Ectodermal cell (in vitro differentiated cells): ENCODE data around the gene CEBPG.

ENCODE experiments used
- H3K27ac ChIP-seq: 2 replicates; pipeline ENCODE4 v1.7.0; 2013; ENCODE audit warnings: mild to moderate bottlenecking, low read depth, low read length; ENCODE audit not compliant: insufficient read depth, poor library complexity, severe bottlenecking
- H3K27me3 ChIP-seq: 2 replicates; pipeline ENCODE4 v1.7.0; 2013; ENCODE audit warnings: mild to moderate bottlenecking, low read length; ENCODE audit not compliant: insufficient read depth, control insufficient read depth, poor library complexity, severe bottlenecking
- H3K36me3 ChIP-seq: one replicate; pipeline ENCODE4 v1.7.0; 2013; ENCODE audit warnings: low read length; ENCODE audit not compliant: control insufficient read depth, insufficient read depth
- H3K4me1 ChIP-seq: one replicate; pipeline ENCODE4 v1.7.0; 2013; ENCODE audit warnings: low read length; ENCODE audit not compliant: control insufficient read depth, insufficient read depth
- H3K4me3 ChIP-seq: 2 replicates; pipeline ENCODE4 v1.7.0; 2013; ENCODE audit warnings: low read depth, low read length, control low read depth; ENCODE audit not compliant: insufficient read depth
- H3K9me3 ChIP-seq: 2 replicates; pipeline ENCODE4 v1.7.0; 2013; ENCODE audit warnings: mild to moderate bottlenecking, low read length, moderate library complexity; ENCODE audit not compliant: control insufficient read depth
- WGBS, 2 experiments: methylation state at CpG; one replicate each; pipeline ENCODE4 v1.1.7; 2013; ENCODE audit warnings: missing lambda C conversion rate in 2 of 2; 5-methylcytosine and 5-hydroxymethylcytosine counted together

The CEBPG gene

DNA sequence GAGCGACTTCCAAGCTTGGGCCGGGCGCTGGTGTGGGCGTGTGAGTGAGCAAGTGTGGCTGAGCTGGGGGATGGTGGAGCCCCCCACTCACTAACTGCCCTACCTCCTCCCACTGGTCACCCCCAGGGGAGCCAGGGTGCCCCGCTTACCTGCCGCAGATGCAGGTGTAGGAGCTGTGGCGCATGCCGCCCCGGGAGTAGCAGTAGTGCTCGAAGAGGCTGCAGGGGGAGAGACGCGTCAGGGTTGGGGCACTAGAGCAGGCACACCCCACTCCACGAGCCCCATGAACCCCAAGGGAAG lies 39.9 kb downstream of the CEBPG start:
- WGBS, 2 experiments = 92 to 95% methylated on average over 13 of the region's 13 CpGs
- no peak overlapping the region for H3K4me3 ChIP-seq
- no peaks in the 10 kb centered on the region for H3K27me3 ChIP-seq
- no peaks in the 10 kb centered on the region for H3K9me3 ChIP-seq
- no peaks in the 10 kb centered on the region for H3K4me1 ChIP-seq
- H3K36me3 ChIP-seq = no peaks in the 10 kb centered on the region
- no peak overlapping the region for H3K27ac ChIP-seq

DNA sequence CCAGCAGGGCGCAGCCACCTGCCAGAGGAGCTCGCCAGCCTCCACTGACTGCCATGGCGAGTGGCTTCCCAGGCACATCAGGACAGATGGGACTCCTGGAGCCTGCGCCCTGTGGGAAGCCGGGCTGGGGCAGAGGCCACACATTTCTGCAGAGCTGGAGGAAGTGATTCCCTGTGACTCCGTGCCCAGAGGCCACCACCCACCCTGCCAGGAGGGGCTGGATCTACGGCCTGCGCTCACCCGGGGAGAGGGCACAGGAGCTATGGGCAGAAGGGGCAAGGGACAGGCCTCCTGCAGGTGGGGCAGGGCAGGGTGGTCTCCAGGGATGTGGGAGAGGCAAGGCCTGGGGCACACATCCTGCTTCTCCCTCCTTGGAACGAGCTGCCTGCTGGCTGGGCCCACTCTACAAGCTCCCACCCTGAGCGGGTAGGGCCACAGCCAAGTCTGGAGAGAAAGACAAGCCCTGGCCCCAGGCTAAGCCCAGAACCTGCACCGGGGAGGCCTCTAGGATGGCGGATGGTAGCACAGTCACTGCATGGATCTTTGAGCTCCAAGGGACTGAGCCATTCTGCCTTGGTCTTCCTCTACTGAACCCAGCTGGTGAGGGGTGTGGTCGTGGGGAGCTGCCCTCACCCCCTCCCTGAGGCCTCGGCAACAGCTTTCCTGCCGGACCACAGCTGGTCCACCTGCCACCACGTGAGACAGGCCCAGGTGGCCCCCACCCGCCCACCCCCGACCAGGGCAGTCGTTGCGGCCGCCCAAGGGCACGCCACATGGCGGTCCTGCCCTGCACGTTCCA lies 40.6 kb downstream of the CEBPG start:
- WGBS, 2 experiments = 91 to 94% methylated on average over 25 of the region's 25 CpGs
- Histone ChIP-seq H3K9me3 (no peaks in the 10 kb centered on the region), H3K4me1 (no peaks in the 10 kb centered on the region), H3K27me3 (no peaks in the 10 kb centered on the region), H3K4me3 (no peak overlapping the region), H3K36me3 (no peaks in the 10 kb centered on the region), H3K27ac (no peak overlapping the region)

DNA sequence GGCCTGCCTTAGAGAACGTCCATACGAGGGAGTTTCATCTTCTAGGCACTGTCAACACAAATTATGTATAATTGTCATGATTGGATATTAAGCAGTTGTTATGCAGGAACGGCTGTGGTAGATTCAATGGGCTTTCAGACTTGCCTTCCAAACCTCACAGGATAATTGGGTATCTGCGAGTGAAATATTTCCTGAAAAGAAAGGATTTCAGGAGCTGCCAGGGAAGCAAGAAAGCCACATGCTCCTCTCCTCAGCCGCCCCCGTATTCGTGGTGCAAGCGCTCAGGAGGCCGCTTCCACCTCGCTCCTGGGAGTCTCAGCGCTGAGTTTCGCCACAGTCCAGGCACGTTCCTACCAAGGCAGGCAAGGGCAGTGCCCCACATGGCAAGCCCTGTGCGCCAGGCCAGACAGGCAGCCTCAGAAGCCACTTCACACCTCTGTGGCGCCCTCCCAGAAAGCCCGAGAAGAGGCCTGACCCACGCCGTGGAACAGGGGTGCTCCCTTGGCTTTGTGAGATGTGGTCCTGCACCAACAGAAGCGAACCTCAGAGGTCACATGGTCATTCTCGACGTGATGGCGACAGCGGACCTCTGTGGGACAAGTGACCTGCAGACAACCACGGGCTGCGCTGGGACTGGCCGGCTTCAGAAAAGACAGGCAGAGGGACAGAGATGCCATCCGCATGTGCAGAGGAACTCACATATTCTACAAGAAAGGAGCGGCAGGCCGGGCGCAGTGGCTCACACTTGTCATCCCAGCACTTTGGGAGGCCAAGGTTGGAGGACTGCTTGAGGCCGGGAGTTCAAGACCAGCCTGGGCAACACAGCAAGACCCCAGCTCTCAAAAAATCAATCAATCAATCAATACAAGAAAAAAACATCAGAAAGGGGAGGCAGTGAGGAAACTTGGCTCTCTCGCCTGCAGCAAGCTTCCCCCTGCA lies 41.4 kb downstream of the CEBPG start:
- H3K27ac ChIP-seq = no peak overlapping the region
- H3K4me1 ChIP-seq = no peaks in the 10 kb centered on the region
- H3K27me3 ChIP-seq = no peaks in the 10 kb centered on the region
- no peaks in the 10 kb centered on the region for H3K36me3 ChIP-seq
- 93 to 94% methylated on average over 32 of the region's 32 CpGs for WGBS, 2 experiments
- no peak overlapping the region for H3K4me3 ChIP-seq
- no peaks in the 10 kb centered on the region for H3K9me3 ChIP-seq

DNA sequence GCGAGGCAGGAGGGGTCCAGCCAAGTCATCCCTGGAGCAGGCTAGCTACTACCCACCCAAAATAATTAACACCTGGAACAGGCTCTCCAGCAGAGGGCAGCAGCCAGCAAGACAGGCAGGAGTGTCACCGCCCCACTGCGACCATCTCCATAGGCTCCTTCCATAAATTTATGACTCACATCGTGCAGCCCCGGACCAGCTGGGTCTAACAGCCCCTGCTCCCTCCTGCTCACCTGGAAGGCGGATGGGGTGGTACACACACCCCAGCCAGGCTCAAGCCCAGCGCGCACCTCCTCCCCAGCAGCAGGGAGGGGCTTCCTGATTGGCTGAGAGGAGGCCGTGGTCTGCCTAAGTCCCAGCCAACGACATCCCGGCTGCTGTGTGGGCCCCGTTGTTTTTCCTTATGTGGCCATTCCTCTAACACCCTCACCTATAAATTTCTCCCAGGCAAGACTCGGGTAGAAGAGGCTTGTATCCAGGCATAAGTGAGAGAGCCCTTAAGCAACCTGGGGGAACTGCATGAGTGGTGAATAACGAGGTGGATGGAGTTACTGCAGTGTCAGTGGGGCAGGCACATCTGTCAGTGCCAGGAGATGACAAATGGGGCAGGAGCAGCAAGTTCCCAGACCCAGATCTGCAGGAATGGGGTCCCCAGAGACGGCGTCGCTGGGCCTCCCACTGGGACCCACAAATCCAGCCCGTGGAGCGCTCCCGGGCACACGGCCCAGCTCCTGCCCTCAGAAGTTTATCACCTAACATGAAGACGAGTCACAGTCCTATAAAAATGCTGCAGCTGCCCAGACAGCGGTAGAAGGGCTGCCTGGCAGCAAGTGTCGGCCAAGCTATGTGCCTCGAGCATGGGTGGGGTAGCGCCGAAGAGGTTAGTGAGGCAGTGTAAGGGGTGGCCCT lies 43.1 kb downstream of the CEBPG start:
- Histone ChIP-seq H3K9me3 (no peaks in the 10 kb centered on the region), H3K4me3 (peak overlapping the region; percentile 20), H3K36me3 (no peaks in the 10 kb centered on the region), H3K27ac (no peak overlapping the region), H3K27me3 (no peaks in the 10 kb centered on the region), H3K4me1 (no peaks in the 10 kb centered on the region)
- 51 to 52% methylated on average over 27 of the region's 27 CpGs for WGBS, 2 experiments

DNA sequence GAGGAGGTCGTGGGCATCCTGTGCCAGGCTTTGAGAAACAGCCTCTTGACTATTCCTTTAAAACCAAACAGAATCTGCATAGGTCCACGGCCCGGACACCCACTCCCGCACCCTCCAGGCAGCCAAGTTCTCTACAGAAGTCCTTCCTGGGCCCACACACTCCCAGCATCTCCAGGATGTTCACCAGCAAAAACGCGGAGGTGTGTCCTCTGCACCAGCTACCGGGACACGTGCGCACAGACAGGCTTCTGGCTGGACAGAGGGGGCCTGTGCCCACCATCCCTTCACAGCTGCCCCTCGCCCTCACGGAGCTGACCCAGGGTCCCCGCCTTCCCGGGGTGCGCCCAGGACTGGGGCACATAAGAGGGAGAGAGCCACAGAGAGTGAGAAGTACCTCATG lies 44.2 kb downstream of the CEBPG start:
- Histone ChIP-seq H3K4me1 (no peaks in the 10 kb centered on the region), H3K27me3 (no peaks in the 10 kb centered on the region), H3K27ac (no peak overlapping the region), H3K9me3 (no peaks in the 10 kb centered on the region), H3K4me3 (no peak overlapping the region), H3K36me3 (no peaks in the 10 kb centered on the region)
- 91% methylated on average over 14 of the region's 14 CpGs for WGBS, 2 experiments

DNA sequence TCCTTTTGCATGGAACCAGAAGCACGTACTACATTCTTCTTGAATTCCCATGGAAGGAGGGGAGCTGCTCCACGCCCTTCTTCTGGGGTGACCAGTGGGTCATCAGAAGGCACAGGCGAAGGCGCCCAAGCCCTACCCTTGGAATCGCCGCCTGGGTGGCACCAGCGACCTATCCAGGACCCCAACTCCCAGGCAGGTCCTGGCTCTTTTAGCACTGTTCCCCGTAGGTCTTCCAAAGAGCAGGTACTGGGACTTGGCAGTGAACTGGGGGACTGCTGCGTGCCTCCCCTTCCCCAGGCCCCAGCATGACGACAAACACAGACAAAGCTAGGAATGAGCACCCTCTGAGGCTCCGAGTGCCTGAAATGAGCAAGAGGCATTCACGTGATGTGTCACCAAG lies 45.0 kb downstream of the CEBPG start:
- Histone ChIP-seq H3K27ac (no peak overlapping the region), H3K27me3 (no peaks in the 10 kb centered on the region), H3K4me3 (no peak overlapping the region), H3K36me3 (no peaks in the 10 kb centered on the region), H3K9me3 (no peaks in the 10 kb centered on the region), H3K4me1 (no peaks in the 10 kb centered on the region)
- WGBS, 2 experiments = 82 to 86% methylated on average over 12 of the region's 12 CpGs

DNA sequence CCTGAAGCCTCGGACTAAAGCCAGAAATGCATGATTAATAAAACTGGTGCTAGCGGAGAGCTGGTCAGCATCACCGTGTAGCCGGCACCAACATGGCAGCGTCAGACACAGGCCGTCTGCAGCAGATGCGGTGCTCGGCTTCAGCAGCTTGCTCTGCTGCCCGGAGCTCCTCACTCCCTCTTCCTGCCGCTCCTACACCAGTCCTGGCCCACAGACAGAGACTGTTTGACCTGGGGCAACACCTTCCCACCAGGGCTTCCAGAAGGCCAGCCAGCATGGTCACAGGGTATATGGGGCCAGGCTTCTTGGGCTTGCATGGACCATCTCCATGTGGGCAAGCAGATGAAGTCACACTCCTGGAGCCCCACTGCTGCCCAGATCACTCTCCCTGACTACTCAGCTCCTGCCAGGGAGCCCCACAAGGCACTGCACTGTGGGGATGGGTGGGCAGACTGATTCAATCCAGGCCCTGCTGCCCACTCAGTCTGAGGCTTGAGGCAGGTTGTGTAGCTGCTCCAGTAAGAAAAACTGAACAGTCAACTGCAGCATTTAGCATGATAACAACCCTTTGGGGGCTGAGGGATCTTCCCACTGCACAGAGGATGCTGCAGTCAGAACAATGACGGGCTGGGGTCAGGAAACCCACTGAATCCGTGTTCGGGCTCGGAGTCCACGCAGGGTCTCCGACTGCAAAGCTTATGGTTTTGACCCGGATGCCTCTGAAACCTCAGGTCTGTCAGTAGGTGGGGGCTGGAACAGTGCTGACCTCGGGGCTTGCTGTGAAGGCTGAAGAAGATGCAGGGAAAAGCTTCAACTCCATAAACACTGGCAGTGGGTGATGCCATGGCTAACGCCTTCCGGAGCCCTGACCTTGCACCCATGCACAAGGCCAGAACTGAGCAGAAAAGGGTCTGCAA lies 45.6 kb downstream of the CEBPG start:
- Histone ChIP-seq H3K27ac (no peak overlapping the region), H3K36me3 (no peaks in the 10 kb centered on the region), H3K4me3 (no peak overlapping the region), H3K4me1 (no peaks in the 10 kb centered on the region), H3K27me3 (no peaks in the 10 kb centered on the region), H3K9me3 (no peaks in the 10 kb centered on the region)
- 85 to 88% methylated on average over 20 of the region's 20 CpGs for WGBS, 2 experiments

DNA sequence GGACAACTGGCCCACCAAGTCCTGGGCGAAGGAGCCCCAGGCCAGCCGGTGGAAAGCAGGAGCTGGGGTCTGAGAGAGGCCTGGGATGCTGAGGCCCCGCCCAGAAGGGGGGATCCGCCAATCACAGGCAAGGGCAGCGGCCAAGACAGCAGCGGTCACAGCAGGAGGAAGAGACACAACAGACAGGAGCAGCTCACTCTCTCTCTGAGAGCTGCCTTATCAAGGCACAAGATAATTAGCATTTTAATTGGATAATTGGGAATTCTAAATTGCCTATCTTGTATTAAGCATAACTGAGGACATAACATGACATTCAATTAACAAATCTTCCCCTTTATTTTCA lies 46.2 kb downstream of the CEBPG start:
- H3K4me3 ChIP-seq = no peak overlapping the region
- H3K27ac ChIP-seq = no peak overlapping the region
- no peaks in the 10 kb centered on the region for H3K36me3 ChIP-seq
- H3K4me1 ChIP-seq = no peaks in the 10 kb centered on the region
- H3K9me3 ChIP-seq = no peaks in the 10 kb centered on the region
- no peaks in the 10 kb centered on the region for H3K27me3 ChIP-seq
- 9 to 10% methylated on average over 6 of the region's 6 CpGs for WGBS, 2 experiments

DNA sequence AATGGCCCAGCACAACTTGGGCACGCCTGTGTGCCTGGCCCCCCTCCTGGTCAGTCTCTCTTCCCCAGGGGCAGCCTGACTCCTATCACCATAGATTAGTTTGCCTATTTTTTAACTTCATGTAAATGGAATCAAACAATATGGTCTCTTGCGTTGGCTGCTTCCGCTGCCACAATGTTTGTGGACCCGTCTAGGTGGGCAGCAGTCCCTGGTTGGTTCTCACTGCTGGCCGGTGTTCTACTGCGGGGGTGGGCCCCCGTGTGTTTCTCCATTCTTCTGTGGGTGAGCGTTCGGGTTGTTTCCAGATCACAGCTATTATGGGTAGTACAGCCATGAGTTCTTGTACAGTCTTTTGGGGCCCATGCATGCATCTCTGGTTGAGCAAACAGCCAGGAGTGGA lies 47.3 kb downstream of the CEBPG start:
- Histone ChIP-seq H3K4me1 (no peaks in the 10 kb centered on the region), H3K27me3 (no peaks in the 10 kb centered on the region), H3K36me3 (no peaks in the 10 kb centered on the region), H3K9me3 (no peaks in the 10 kb centered on the region), H3K4me3 (no peak overlapping the region), H3K27ac (no peak overlapping the region)
- WGBS, 2 experiments = 94% methylated on average over 9 of the region's 9 CpGs
